ENCODE data around the gene MARS2.

DNA sequence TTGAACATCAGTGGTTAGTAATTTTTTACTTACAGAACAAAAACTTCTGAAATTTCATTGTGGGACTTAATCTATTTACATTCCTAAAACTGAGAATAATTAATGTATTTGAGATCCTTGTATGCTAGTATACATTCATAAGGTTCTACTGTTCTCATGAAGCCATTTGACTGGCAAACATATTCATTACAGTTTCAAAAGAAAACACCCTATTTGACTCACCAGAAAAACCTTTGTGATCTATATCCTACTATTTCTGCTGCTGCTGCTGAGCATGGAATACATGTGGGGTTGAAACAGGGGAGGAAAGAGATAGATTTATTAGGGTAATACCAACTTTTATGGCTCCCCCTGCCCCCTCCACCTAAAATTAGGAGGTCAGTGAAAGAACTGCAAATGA lies 21.8 kb downstream of the MARS2 start:
- TF ChIP-seq, protein P1, sequence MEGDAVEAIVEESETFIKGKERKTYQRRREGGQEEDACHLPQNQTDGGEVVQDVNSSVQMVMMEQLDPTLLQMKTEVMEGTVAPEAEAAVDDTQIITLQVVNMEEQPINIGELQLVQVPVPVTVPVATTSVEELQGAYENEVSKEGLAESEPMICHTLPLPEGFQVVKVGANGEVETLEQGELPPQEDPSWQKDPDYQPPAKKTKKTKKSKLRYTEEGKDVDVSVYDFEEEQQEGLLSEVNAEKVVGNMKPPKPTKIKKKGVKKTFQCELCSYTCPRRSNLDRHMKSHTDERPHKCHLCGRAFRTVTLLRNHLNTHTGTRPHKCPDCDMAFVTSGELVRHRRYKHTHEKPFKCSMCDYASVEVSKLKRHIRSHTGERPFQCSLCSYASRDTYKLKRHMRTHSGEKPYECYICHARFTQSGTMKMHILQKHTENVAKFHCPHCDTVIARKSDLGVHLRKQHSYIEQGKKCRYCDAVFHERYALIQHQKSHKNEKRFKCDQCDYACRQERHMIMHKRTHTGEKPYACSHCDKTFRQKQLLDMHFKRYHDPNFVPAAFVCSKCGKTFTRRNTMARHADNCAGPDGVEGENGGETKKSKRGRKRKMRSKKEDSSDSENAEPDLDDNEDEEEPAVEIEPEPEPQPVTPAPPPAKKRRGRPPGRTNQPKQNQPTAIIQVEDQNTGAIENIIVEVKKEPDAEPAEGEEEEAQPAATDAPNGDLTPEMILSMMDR (IDR thresholded peaks at IDR 0.05; ENCODE audit: low read depth, low read length) = no peak
- no peak for TF ChIP-seq EZH2phosphoT487 (IDR thresholded peaks at IDR 0.05; ENCODE audit: low read depth)
